ENCODE results near the gene ABCC5. TPM values are rescaled to one million over a fixed set of nuclear protein-coding genes. Genes with fewer than 3 reads are reported as not detected.

The ABCC5 gene
- total RNA-seq, 4 donors from 2014 or later: 15.9 to 46.0 (median 23.3) TPM

- DNase-seq: no peak
- Histone ChIP-seq H3K27me3 (no peaks in the 10 kb centered on the region), H3K4me1 (no peaks in the 10 kb centered on the region), H3K36me3 (no peaks in the 10 kb centered on the region), H3K4me3 (no peak overlapping the region), H3K9me3 (no peaks in the 10 kb centered on the region), H3K27ac (no peak overlapping the region)
- intact Hi-C loops (cut with DNase I; ENCODE audit: low total_unique reads): no loop called here
- TF ChIP-seq CTCF (IDR thresholded peaks at IDR 0.05) (no peak), POLR2A (IDR thresholded peaks at IDR 0.05) (no peak)
These were observed 102.8 kb downstream of the ABCC5 start for GRCh38 chr3:183914856-183915255.

GRCh38 chr3:183913580-183913920 lies 104.1 kb downstream of the ABCC5 start:
- intact Hi-C loops (cut with DNase I; ENCODE audit: low total_unique reads): no loop called here
- no peak for TF ChIP-seq CTCF (IDR thresholded peaks at IDR 0.05)
- no peak for TF ChIP-seq POLR2A (IDR thresholded peaks at IDR 0.05)
- Histone ChIP-seq H3K4me1 (no peaks in the 10 kb centered on the region), H3K36me3 (no peaks in the 10 kb centered on the region), H3K27ac (no peak overlapping the region), H3K9me3 (no peaks in the 10 kb centered on the region), H3K27me3 (no peaks in the 10 kb centered on the region), H3K4me3 (no peak overlapping the region)
- DNase-seq: no peak

GRCh38 chr3:183912895-183913579 lies 104.6 kb downstream of the ABCC5 start:
- no peaks in the 10 kb centered on the region for H3K4me1 ChIP-seq
- no peaks in the 10 kb centered on the region for H3K27me3 ChIP-seq
- DNase-seq: no peak
- H3K4me3 ChIP-seq: no peak overlapping the region
- no peak for TF ChIP-seq CTCF (IDR thresholded peaks at IDR 0.05)
- H3K9me3 ChIP-seq: no peaks in the 10 kb centered on the region
- intact Hi-C loops (cut with DNase I; ENCODE audit: low total_unique reads): no loop called here
- H3K36me3 ChIP-seq: no peaks in the 10 kb centered on the region
- H3K27ac ChIP-seq: no peak overlapping the region

- no peak overlapping the region for H3K4me3 ChIP-seq
- DNase-seq: no peak
- no peak overlapping the region for H3K27ac ChIP-seq
- H3K4me1 ChIP-seq: no peaks in the 10 kb centered on the region
- intact Hi-C loops (cut with DNase I; ENCODE audit: low total_unique reads): no loop called here
- H3K9me3 ChIP-seq: no peaks in the 10 kb centered on the region
- H3K27me3 ChIP-seq: no peaks in the 10 kb centered on the region
- TF ChIP-seq POLR2A (IDR thresholded peaks at IDR 0.05) (no peak), CTCF (IDR thresholded peaks at IDR 0.05) (no peak)
- no peaks in the 10 kb centered on the region for H3K36me3 ChIP-seq
These were observed 105.7 kb downstream of the ABCC5 start for GRCh38 chr3:183911763-183912506.

GRCh38 chr3:183911087-183911486 lies 106.6 kb downstream of the ABCC5 start:
- Histone ChIP-seq H3K27me3 (no peaks in the 10 kb centered on the region), H3K4me3 (no peak overlapping the region), H3K36me3 (no peaks in the 10 kb centered on the region), H3K27ac (no peak overlapping the region), H3K4me1 (no peaks in the 10 kb centered on the region), H3K9me3 (no peaks in the 10 kb centered on the region)
- intact Hi-C loops (cut with DNase I; ENCODE audit: low total_unique reads): no loop called here
- TF ChIP-seq POLR2A (IDR thresholded peaks at IDR 0.05) (no peak), CTCF (IDR thresholded peaks at IDR 0.05) (no peak)
- no peak for DNase-seq

Measured in uterus (tissue), 4 donors.